HCT116 (cell line): ENCODE measurements around the gene SRSF7. TPM values are rescaled to one million over a fixed set of nuclear protein-coding genes. Genes with fewer than 3 reads are reported as not detected.

Experiments
- ATAC-seq: fragments of 200-7000 bp; cut with Tn5 transposase; 2 replicates; pipeline ENCODE4 v1.9.1; 2020; ENCODE audit warnings: mild to moderate bottlenecking, moderate library complexity
- BruUV-seq: library from RNA; stranded (reverse); fragments of 400-500 nt; replicated peaks from 2 replicates; lab custom pipeline; 2021; lab: Mats Ljungman, UMichigan
- CTCF ChIA-PET: fragments of 300-600 bp; sonication (Branson Sonifier 250); formaldehyde crosslinking; loops from one replicate; lab custom pipeline; 2021; ENCODE audit warnings: antibody characterized with exemption; lab: Charles Lee
- POLR2A ChIA-PET: fragments of 300-600, 350-600 bp; sonication (Branson Sonifier 250); formaldehyde crosslinking; loops from one replicate; lab custom pipeline; 2021; ENCODE audit warnings: antibody characterized with exemption; lab: Charles Lee
- RAD21 ChIA-PET, 2 experiments: fragments of 300-600 bp; sonication (Branson Sonifier 250); formaldehyde crosslinking; loops; one replicate each; lab custom pipeline; 2023; ENCODE audit warnings: low total read pairs in 2 of 2; ENCODE audit not compliant: uncharacterized antibody in 2 of 2, unreplicated experiment in 2 of 2, low non-redundant PET in 1 of 2; lab: Charles Lee
- DNase-seq: peaks from one replicate; pipeline ENCODE4 v3.0.0-alpha.2; 2010; ENCODE audit warnings: low read depth, low spot score
- H2AFZ ChIP-seq: fragments of 200-600 bp; shearing (Covaris generic), sonication (generic); 2 replicates; pipeline ENCODE4 v1.6.1; 2017; ENCODE audit warnings: low read depth, mixed run types, mixed read lengths, antibody characterized with exemption, low read length; ENCODE audit not compliant: poor library complexity, severe bottlenecking
- H3K27ac ChIP-seq: 2 replicates; pipeline ENCODE4 v1.5.1; 2012; ENCODE audit warnings: low read depth, low read length
- H3K27me3 ChIP-seq: fragments of 200-600 bp; sonication (generic); 2 replicates; pipeline ENCODE4 v1.6.1; 2016; ENCODE audit warnings: mixed run types, low read length, mixed read lengths; ENCODE audit not compliant: insufficient read depth
- H3K36me3 ChIP-seq, 2 experiments: fragments of 200-500 bp in 1 of 2; fragments of 200-600 bp in 1 of 2; sonication (Bioruptor generic) in 1 of 2; sonication (generic) in 1 of 2; 2 replicates each; pipeline versions ENCODE4 v1.5.1 to v1.6.1; 2014 to 2016; ENCODE audit warnings: low read length in 2 of 2, inconsistent platforms in 1 of 2, mixed read lengths in 1 of 2, mixed run types in 1 of 2; ENCODE audit not compliant: insufficient read depth in 2 of 2, control insufficient read depth in 1 of 2
- H3K4me1 ChIP-seq, 2 experiments: fragments of 200-600 bp in 1 of 2; sonication (generic) in 1 of 2; 2 replicates each; pipeline versions ENCODE4 v1.5.1 to v1.6.1; 2012 to 2017; ENCODE audit warnings: low read length in 2 of 2, inconsistent platforms in 1 of 2, mild to moderate bottlenecking in 1 of 2, mixed read lengths in 1 of 2, mixed run types in 1 of 2, moderate library complexity in 1 of 2; ENCODE audit not compliant: insufficient read depth in 2 of 2, control insufficient read depth in 1 of 2
- H3K4me2 ChIP-seq: fragments of 200-600 bp; sonication (generic); 2 replicates; pipeline ENCODE4 v1.6.1; 2017; ENCODE audit warnings: mixed run types, low read length, mixed read lengths
- H3K4me3 ChIP-seq, 2 experiments: fragments of 200-600 bp in 1 of 2; sonication (generic) in 1 of 2; replicated peaks in 1 of 2; 2 replicates each; pipeline ENCODE4 v1.5.1; 2011 to 2016; ENCODE audit warnings: low read length in 2 of 2, control low read depth in 1 of 2, low read depth in 1 of 2, mild to moderate bottlenecking in 1 of 2, mixed read lengths in 1 of 2, mixed run types in 1 of 2
- H3K79me2 ChIP-seq: fragments of 200-600 bp; sonication (generic); 2 replicates; pipeline ENCODE4 v1.6.1; 2017; ENCODE audit warnings: mild to moderate bottlenecking, mixed run types, low read length, moderate library complexity, mixed read lengths; ENCODE audit not compliant: insufficient read depth
- H3K9ac ChIP-seq: fragments of 200-600 bp; sonication (generic); 2 replicates; pipeline ENCODE4 v1.6.1; 2016; ENCODE audit warnings: low read length, mixed read lengths
- H3K9me2 ChIP-seq: fragments of 200-600 bp; sonication (generic), shearing (Covaris generic); 2 replicates; pipeline ENCODE4 v1.6.1; 2017; ENCODE audit warnings: mixed run types, mild to moderate bottlenecking, moderate library complexity; ENCODE audit not compliant: insufficient read depth
- H3K9me3 ChIP-seq, 2 experiments: fragments of 200-500 bp in 1 of 2; fragments of 200-600 bp in 1 of 2; sonication (Bioruptor generic) in 1 of 2; sonication (generic) in 1 of 2; 2 replicates each; pipeline ENCODE4 v1.6.1; 2014 to 2017; ENCODE audit warnings: low read length in 2 of 2, mixed read lengths in 2 of 2, inconsistent platforms in 1 of 2, low read depth in 1 of 2, mild to moderate bottlenecking in 1 of 2, mixed run types in 1 of 2, moderate library complexity in 1 of 2; ENCODE audit not compliant: control insufficient read depth in 1 of 2, insufficient read depth in 1 of 2
- H4K20me1 ChIP-seq: fragments of 200-600 bp; sonication (generic), shearing (Covaris generic); 2 replicates; pipeline ENCODE4 v1.6.1; 2017; ENCODE audit warnings: mixed run types, mild to moderate bottlenecking, moderate library complexity; ENCODE audit not compliant: insufficient read depth
- EGR1 ChIP-seq: IDR thresholded peaks from 2 replicates; pipeline ENCODE4 v1.6.1; 2012; ENCODE audit warnings: low read depth
- EZH2phosphoT487 ChIP-seq: fragments of 200-600 bp; IDR thresholded peaks from 2 replicates; pipeline ENCODE4 v1.6.1; 2018; ENCODE audit warnings: antibody characterized with exemption, borderline replicate concordance
- POLR2A ChIP-seq: IDR thresholded peaks from 2 replicates; pipeline ENCODE4 v1.7.0; 2011; ENCODE audit warnings: borderline replicate concordance; ENCODE audit not compliant: insufficient read depth, insufficient read length; ENCODE audit errors: extremely low read depth
- POLR2AphosphoS5 ChIP-seq: IDR thresholded peaks from 2 replicates; pipeline ENCODE4 v1.6.1; 2011; ENCODE audit warnings: mild to moderate bottlenecking, low read depth, low read length, moderate library complexity
- SRF ChIP-seq: IDR thresholded peaks from 2 replicates; pipeline ENCODE4 v1.6.1; 2012; ENCODE audit warnings: low read depth
- ZFX ChIP-seq: fragments of 450-650 bp; IDR thresholded peaks from 2 replicates; pipeline ENCODE4 v1.6.1; 2017
- ZNF274 ChIP-seq: fragments of 200-500 bp; sonication (Bioruptor generic); IDR thresholded peaks from 2 replicates; pipeline ENCODE4 v1.6.1; 2014; ENCODE audit warnings: mild to moderate bottlenecking, low read depth, low read length, inconsistent platforms
- intact Hi-C: fragments of 100-400 bp; cut with micrococcal nuclease; formaldehyde crosslinking; loops from 2 replicates; pipeline ENCODE4 v1.10.0; 2022
- total RNA-seq: library from RNA; stranded (reverse); gene quantifications from one replicate; pipeline ENCODE4 v1.2.1, GENCODE V29; 2021; ENCODE audit not compliant: unreplicated experiment
- TF ChIP-seq, protein P1 (sequence below): IDR thresholded peaks from 2 replicates; pipeline ENCODE4 v1.6.1; 2011; ENCODE audit warnings: mild to moderate bottlenecking, low read length, moderate library complexity; ENCODE audit not compliant: insufficient replicate concordance; ENCODE audit errors: extremely low read depth

SRSF7 gene
- total RNA-seq, 1 experiment from 2014 or later = 215 TPM

DNA sequence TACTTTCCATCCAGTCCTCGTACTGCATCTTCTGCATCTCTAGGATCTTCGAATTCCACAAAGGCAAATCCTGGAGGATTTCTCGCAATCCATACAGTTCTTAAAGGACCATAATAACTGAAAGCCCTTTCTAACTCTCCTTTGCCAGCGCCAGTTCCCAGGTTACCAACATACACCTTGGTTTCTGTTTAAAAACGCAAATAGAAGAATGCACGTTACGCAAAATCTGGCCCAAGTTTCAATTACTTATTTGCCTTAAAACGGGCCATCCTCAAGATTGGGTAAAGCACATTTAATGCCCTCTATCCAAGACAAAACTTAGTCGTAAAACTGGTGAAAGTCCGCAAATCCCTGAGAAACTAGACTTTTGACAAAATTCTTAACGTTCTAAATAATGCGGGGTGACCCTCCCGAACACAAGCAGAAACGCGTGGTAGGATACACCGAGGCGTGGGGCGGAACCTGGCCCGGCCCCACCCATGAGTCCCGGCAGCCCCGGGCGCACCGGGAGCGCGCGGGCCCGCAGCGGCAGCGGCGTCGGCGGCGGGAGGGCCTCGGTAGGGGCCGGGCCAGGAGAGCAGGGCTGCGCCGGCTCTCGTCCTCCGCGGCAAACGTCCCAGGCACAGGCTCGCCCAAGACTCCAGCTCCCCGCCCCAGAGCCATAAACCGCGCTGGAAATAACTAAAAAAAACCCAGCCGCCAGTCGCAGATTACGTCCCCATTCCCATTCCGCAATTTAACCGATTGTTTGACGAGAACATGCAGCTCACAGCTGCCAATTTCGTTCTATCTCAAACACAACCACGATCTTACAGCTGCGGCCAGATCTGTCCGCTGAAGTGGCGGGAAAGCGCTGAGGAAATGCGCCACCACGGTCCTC is 910 bp downstream of the SRSF7 start:
- Histone ChIP-seq H3K4me2 (peak overlapping the region; percentile 92), H3K36me3 (peaks cover 45 to 54% of the 10 kb centered on the region in 2 experiments)
- BruUV-seq = no TSS peak

DNA sequence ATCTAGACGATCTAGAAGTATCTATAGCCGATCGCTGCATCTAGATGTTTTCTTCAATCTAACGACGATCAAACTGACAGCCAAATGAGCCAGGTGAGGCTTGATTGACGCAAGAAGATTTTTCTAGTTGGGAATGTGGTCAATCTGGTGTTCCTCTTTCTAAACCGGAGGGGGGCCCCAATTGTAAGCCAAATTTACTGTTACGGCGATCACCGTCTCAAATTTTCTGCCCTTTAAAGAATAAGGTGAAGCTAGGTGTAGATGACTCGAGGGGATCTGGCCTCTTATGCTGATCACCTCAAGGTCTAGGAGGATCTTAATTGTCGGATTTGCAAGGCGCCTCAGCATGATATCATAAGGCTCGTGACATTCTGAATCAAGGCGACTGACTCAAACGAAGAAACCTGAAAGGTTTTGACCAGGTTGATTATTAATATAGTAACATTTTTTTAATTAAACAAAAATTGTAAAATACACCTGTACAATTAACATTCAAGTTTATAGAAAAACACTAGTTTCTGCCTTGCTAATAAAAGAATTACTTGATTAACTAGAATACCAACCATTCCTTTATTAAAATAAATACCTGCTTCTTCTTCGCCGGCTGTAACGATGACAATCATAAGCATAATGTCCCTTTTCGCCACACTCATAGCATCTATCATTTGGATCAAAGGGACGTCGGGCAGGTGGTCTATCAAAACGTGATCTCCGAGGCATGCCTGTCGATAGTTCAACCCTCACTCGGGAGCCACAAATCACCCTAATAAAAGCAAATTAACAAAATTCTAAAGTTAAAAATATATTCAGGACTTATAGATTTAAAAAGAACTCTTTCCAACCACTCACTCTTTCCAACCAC is 2.0 kb downstream of the SRSF7 start:
- no peak overlapping the region for H2AFZ ChIP-seq
- DNase-seq (no peak), ATAC-seq (no peak)
- peak overlapping the region; percentile 92 for H3K4me2 ChIP-seq
- H3K9me3 ChIP-seq = no peaks in the 10 kb centered on the region
- H3K36me3 ChIP-seq = peaks cover 54 to 65% of the 10 kb centered on the region in 2 experiments
- H4K20me1 ChIP-seq = peaks cover 63% of the 10 kb centered on the region; the same call in 1 of the 2 replicates
- ChIA-PET RAD21 (interaction anchor here in 1 of 2 experiments (0.5 kb wide), 1 partner anchor 1353 kb away, joined by 3 read pairs; no protein-coding TSS in a partner anchor), POLR2A (no interaction called here), CTCF (no interaction called here)
- H3K4me1 ChIP-seq = peaks cover 9 to 17% of the 10 kb centered on the region in 2 experiments
- H3K4me3 ChIP-seq = peak overlapping the region; percentile 76 to 100
- intact Hi-C loops = no loop called here
- no peaks in the 10 kb centered on the region for H3K9me2 ChIP-seq
- peak overlapping the region; percentile 95 for H3K9ac ChIP-seq
- no peak for TF ChIP-seq EGR1
- TF ChIP-seq, protein P1, sequence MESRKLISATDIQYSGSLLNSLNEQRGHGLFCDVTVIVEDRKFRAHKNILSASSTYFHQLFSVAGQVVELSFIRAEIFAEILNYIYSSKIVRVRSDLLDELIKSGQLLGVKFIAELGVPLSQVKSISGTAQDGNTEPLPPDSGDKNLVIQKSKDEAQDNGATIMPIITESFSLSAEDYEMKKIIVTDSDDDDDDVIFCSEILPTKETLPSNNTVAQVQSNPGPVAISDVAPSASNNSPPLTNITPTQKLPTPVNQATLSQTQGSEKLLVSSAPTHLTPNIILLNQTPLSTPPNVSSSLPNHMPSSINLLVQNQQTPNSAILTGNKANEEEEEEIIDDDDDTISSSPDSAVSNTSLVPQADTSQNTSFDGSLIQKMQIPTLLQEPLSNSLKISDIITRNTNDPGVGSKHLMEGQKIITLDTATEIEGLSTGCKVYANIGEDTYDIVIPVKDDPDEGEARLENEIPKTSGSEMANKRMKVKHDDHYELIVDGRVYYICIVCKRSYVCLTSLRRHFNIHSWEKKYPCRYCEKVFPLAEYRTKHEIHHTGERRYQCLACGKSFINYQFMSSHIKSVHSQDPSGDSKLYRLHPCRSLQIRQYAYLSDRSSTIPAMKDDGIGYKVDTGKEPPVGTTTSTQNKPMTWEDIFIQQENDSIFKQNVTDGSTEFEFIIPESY = no peak
- no peak for TF ChIP-seq ZNF274
- TF ChIP-seq POLR2AphosphoS5 = peak; percentile 18; the same call in 1 of the 2 replicates
- no peak for TF ChIP-seq SRF
- TF ChIP-seq EZH2phosphoT487 = no peak
- H3K27ac ChIP-seq = no peak overlapping the region; the same call in 1 of the 2 replicates
- BruUV-seq = no TSS peak
- peaks cover 70% of the 10 kb centered on the region for H3K79me2 ChIP-seq
- H3K27me3 ChIP-seq = no peaks in the 10 kb centered on the region

More for the DNA sequence above, 910 bp downstream of the SRSF7 start:
- H3K79me2 ChIP-seq = peaks cover 59% of the 10 kb centered on the region
- no peak overlapping the region for H2AFZ ChIP-seq
- no peaks in the 10 kb centered on the region for H3K9me2 ChIP-seq
- POLR2A ChIA-PET = interaction anchor here (0.6 to 2.4 kb wide), 17 partner anchors 9 to 386 kb away, joined by 3 to 27 read pairs (median 6); partner anchors contain the start of genes DHX57 and MORN2
- no peaks in the 10 kb centered on the region for H3K9me3 ChIP-seq
- ATAC-seq = peak; percentile 26; the same call in 1 of the 2 replicates
- peaks cover 52% of the 10 kb centered on the region; the same call in 1 of the 2 replicates for H4K20me1 ChIP-seq
- intact Hi-C loops = no loop called here
- RAD21 ChIA-PET = no interaction called here
- peak overlapping the region; percentile 86 for H3K27ac ChIP-seq
- CTCF ChIA-PET = interaction anchor here (1.1 to 1.4 kb wide), 3 partner anchors 169 to 214 kb away, joined by 3 to 7 read pairs (median 4); no protein-coding TSS in a partner anchor
- H3K9ac ChIP-seq = peak overlapping the region; percentile 95
- no peak for DNase-seq
- peaks cover 9 to 17% of the 10 kb centered on the region in 2 experiments for H3K4me1 ChIP-seq
- H3K4me3 ChIP-seq = peak overlapping the region; percentile 76 to 100
- TF ChIP-seq ZFX (0 out of 2 replicates have a peak, but pooled peaks have one; percentile 47), POLR2AphosphoS5 (peak; percentile 57), POLR2A (no peak)
- H3K27me3 ChIP-seq = no peaks in the 10 kb centered on the region
